Immature natural killer cell (primary cell): ENCODE results near the gene EIF4G3. TPM values are rescaled to one million over a fixed set of nuclear protein-coding genes. Genes with fewer than 3 reads are reported as not detected.
"Not testable (repeated sequence)": the region's sequence is repeated elsewhere in the genome, so short reads cannot be mapped to it uniquely, and the experiment has no call there.

Source experiments
- DNase-seq, 3 donors: peaks; one replicate each; pipeline ENCODE4 v3.0.0; 2022; ENCODE audit warnings: mixed read lengths in 1 of 3
- H3K27ac Mint-ChIP-seq, 6 donors: one replicate each; pipeline ENCODE4 v1.8.0; 2020; ENCODE audit warnings: mixed read lengths in 6 of 6, mild to moderate bottlenecking in 5 of 6, inconsistent platforms in 4 of 6, moderate library complexity in 3 of 6
- H3K27me3 Mint-ChIP-seq, 3 donors: one replicate each; pipeline ENCODE4 v1.8.0; 2020 to 2021; ENCODE audit warnings: low read depth in 3 of 3, mild to moderate bottlenecking in 3 of 3, mixed read lengths in 3 of 3, moderate library complexity in 3 of 3, inconsistent platforms in 1 of 3
- H3K36me3 Mint-ChIP-seq, 3 donors: one replicate each; pipeline ENCODE4 v1.8.0; 2020; ENCODE audit warnings: mixed read lengths in 3 of 3, inconsistent platforms in 2 of 3, mild to moderate bottlenecking in 2 of 3
- H3K4me1 Mint-ChIP-seq, 2 donors: one replicate each; pipeline ENCODE4 v1.8.0; 2020; ENCODE audit warnings: inconsistent platforms in 2 of 2, mild to moderate bottlenecking in 2 of 2, mixed read lengths in 2 of 2, moderate library complexity in 1 of 2
- H3K4me3 Mint-ChIP-seq, 5 donors: one replicate each; pipeline ENCODE4 v1.8.0; 2020; ENCODE audit warnings: mild to moderate bottlenecking in 5 of 5, mixed read lengths in 5 of 5, inconsistent platforms in 3 of 5, moderate library complexity in 3 of 5
- H3K9me3 Mint-ChIP-seq, 6 donors: one replicate each; pipeline ENCODE4 v1.8.0; 2020; ENCODE audit warnings: mild to moderate bottlenecking in 6 of 6, mixed read lengths in 6 of 6, inconsistent platforms in 4 of 6, moderate library complexity in 3 of 6
- polyA plus RNA-seq, 3 donors: library from polyadenylated mRNA; unstranded; fragments of 300-500 nt; fragmentation: Illumina TruSeq; gene quantifications; one replicate each; pipeline ENCODE4 v1.2.3, GENCODE V29; 2021

Gene EIF4G3
- polyA plus RNA-seq, 3 donors from 2014 or later: 7.4 to 21.6 (median 17.9) TPM

DNA sequence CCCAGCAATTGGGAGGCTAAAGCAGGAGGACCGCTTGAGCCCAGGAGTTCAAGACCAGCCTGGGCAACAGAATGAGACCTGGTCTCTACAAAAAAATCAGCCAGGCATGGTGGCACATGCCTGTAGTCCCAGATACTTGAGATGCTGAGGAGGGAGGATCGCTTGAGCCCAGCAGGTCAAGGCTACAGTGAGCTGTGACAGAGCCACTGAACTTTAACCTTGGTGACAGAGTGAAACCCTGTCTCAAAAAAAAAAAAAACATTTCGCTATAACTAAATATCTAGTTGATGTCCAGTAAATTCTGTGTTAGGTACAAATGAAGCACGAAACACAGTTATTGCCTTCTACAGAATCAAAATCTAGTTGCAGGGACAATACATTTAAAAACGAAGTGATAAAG, 293.9 kb downstream of the EIF4G3 start:
- Mint-ChIP-seq H3K36me3 (peaks cover 18 to 30% (median 20%) of the 10 kb centered on the region in 3 donors), H3K4me3 (no peak overlapping the region), H3K27ac (no peak overlapping the region), H3K9me3 (no peaks in the 10 kb centered on the region), H3K4me1 (no peaks in the 10 kb centered on the region), H3K27me3 (no peaks in the 10 kb centered on the region)
- no peak for DNase-seq

DNA sequence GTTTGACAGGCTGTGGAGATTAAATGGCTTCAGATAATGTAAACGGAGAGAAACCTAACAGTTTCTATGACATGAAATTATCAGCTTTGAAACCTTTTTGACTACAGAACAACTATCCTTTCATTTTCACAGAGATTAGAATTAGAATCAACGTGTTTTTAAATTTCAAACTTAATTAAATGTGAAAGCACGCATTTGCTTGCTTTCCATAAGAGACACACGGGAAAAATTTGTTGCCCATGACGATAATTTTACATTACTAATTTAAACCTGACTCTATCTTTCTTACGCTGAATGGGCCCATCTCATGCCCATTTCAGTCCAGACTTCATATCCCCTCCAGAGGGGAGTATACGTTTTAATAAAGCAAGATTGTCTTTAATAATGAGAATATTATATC, 297.9 kb downstream of the EIF4G3 start:
- Mint-ChIP-seq H3K4me1 (no peaks in the 10 kb centered on the region), H3K27me3 (no peaks in the 10 kb centered on the region), H3K36me3 (peaks cover 23 to 32% (median 30%) of the 10 kb centered on the region in 3 donors), H3K27ac (no peak overlapping the region), H3K4me3 (no peak overlapping the region), H3K9me3 (no peaks in the 10 kb centered on the region)
- DNase-seq: no peak

DNA sequence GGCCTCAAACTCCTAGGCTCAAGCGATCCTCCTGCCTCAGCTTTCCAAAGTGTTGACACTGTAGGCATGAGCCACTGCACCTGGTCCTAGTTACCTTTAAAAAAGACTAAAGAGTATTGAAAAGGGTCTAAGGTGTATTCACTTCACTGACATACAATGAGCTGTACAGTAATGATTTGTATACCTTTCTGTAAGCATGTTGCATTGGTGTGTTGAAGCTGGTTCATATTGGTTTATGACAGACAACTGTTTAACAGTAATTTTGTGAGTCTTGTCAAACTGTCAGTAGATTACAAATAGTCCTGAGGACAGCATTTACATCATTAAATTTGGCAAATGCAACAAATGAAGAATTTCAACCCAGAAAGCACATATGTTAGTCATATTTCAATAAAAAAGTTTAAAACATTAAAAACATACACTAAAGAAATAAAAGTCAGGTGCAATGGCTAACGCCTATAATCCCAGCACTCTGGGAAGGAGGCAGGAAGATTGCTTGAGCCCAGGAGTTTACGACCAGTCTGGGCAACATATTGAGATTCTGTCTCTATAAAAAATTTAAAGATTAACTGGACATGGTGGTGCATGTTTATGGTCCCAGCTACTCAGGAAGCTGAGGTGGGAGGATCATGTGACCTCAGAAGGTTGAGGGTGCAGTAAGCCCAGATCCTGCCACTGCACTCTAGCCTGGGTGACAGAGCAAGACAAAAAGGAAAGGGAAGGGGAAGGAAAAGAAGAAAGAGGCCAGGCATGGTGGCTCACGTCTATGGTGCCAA, 301.3 kb downstream of the EIF4G3 start:
- no peaks in the 10 kb centered on the region for H3K27me3 Mint-ChIP-seq
- DNase-seq: no peak
- H3K36me3 Mint-ChIP-seq: peaks cover 18 to 32% (median 29%) of the 10 kb centered on the region in 3 donors
- no peak overlapping the region for H3K4me3 Mint-ChIP-seq
- H3K27ac Mint-ChIP-seq: peak overlapping the region in 1 of 6 donors; percentile 58
- H3K4me1 Mint-ChIP-seq: peaks cover 0 to 5% of the 10 kb centered on the region in 2 donors
- no peaks in the 10 kb centered on the region for H3K9me3 Mint-ChIP-seq

- Mint-ChIP-seq H3K4me3 (no peak overlapping the region), H3K36me3 (peaks cover 8 to 23% (median 22%) of the 10 kb centered on the region in 3 donors), H3K4me1 (peaks cover 0 to 5% of the 10 kb centered on the region in 2 donors), H3K27ac (peak overlapping the region in 1 of 6 donors; percentile 11), H3K27me3 (no peaks in the 10 kb centered on the region), H3K9me3 (no peaks in the 10 kb centered on the region)
- DNase-seq: no peak
Observed at GRCh38 chr1:20873311-20873710, 303.4 kb downstream of the EIF4G3 start.

DNA sequence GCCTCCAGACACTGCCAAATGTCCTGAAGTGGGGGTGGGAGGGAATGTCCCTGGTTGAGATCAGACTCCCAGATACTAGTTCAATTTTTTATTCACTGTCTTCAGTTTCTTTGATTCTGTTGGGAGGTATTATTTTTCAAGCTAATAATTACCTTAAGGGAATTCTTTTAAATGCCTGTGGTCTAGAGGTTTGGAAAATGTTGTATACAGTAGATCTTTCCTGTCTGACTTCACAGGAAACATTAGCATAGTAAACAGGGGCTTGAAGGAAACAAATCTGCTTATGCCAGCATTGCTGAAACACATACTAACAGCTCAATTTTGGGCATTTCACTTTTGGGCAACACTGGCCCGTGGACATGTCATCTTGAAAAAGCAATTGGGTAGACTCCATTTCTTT, 305.3 kb downstream of the EIF4G3 start:
- no peak for DNase-seq
- Mint-ChIP-seq H3K4me1 (peaks cover 0 to 5% of the 10 kb centered on the region in 2 donors), H3K36me3 (peaks cover 6 to 20% (median 19%) of the 10 kb centered on the region in 3 donors), H3K9me3 (no peaks in the 10 kb centered on the region), H3K27ac (no peak overlapping the region), H3K27me3 (no peaks in the 10 kb centered on the region), H3K4me3 (no peak overlapping the region)

GRCh38 chr1:20870718-20871117, 306.0 kb downstream of the EIF4G3 start:
- H3K27me3 Mint-ChIP-seq: no peaks in the 10 kb centered on the region
- H3K9me3 Mint-ChIP-seq: no peaks in the 10 kb centered on the region
- DNase-seq: no peak
- no peak overlapping the region for H3K27ac Mint-ChIP-seq
- H3K4me1 Mint-ChIP-seq: peaks cover 0 to 5% of the 10 kb centered on the region in 2 donors
- peaks cover 6 to 20% (median 19%) of the 10 kb centered on the region in 3 donors for H3K36me3 Mint-ChIP-seq
- no peak overlapping the region for H3K4me3 Mint-ChIP-seq

DNA sequence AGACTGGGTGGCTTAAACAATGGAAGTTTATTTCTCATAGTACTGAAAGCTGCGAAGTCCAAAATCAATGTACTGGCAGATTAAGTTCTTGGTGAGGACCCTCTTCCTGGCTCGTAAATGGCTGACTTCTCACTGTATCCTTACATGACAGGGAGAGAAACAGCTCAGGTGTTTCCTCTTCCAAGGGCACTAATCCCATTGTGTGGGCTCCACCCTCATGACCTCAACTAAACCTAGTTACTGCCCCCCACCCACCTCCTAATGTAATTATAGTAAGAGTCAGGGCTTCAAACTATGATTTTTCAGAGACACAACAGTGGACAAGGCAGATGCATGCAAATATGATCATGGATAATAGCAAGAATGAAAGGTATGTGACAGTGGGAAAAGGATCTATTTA, 308.4 kb downstream of the EIF4G3 start:
- Mint-ChIP-seq H3K4me1 (peaks cover 0 to 5% of the 10 kb centered on the region in 2 donors), H3K27me3 (no peaks in the 10 kb centered on the region), H3K4me3 (no peak overlapping the region), H3K27ac (no peak overlapping the region), H3K9me3 (no peaks in the 10 kb centered on the region), H3K36me3 (peaks cover 8 to 19% (median 16%) of the 10 kb centered on the region in 3 donors)
- no peak for DNase-seq

- no peaks in the 10 kb centered on the region for H3K27me3 Mint-ChIP-seq
- no peak overlapping the region for H3K4me3 Mint-ChIP-seq
- H3K4me1 Mint-ChIP-seq: peaks cover 0 to 1% of the 10 kb centered on the region in 2 donors
- H3K9me3 Mint-ChIP-seq: no peaks in the 10 kb centered on the region
- DNase-seq: no peak
- no peak overlapping the region for H3K27ac Mint-ChIP-seq
- peaks cover 8 to 16% (median 16%) of the 10 kb centered on the region in 3 donors for H3K36me3 Mint-ChIP-seq
Observed at GRCh38 chr1:20867847-20868246, 308.9 kb downstream of the EIF4G3 start.

DNA sequence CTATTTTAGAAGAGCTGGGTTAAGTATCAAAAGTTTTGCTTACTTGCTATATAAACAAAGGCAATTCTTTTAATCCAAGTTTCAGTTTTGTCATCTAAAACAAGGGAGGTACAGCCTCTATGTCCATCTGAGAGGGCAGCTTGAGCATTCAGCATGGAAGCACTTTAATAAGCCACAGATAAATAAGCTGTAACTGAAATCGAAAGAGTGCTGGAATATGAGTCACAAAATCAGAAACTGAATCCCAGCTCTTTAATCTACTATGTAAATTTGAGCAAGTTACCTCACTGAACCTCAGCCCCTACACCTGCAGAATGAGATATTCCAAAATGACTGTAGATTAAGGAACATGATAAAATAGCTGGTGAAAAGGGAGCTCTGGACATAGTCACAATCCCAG, 309.6 kb downstream of the EIF4G3 start:
- no peak for DNase-seq
- H3K4me3 Mint-ChIP-seq: no peak overlapping the region
- no peak overlapping the region for H3K27ac Mint-ChIP-seq
- H3K36me3 Mint-ChIP-seq: peaks cover 8 to 16% (median 15%) of the 10 kb centered on the region in 3 donors
- H3K9me3 Mint-ChIP-seq: no peaks in the 10 kb centered on the region
- H3K4me1 Mint-ChIP-seq: no peaks in the 10 kb centered on the region
- H3K27me3 Mint-ChIP-seq: no peaks in the 10 kb centered on the region

- no peaks in the 10 kb centered on the region for H3K27me3 Mint-ChIP-seq
- H3K36me3 Mint-ChIP-seq: peaks cover 16 to 24% (median 23%) of the 10 kb centered on the region in 3 donors
- H3K4me1 Mint-ChIP-seq: no peaks in the 10 kb centered on the region
- no peaks in the 10 kb centered on the region for H3K9me3 Mint-ChIP-seq
- no peak overlapping the region for H3K4me3 Mint-ChIP-seq
- H3K27ac Mint-ChIP-seq: no peak overlapping the region
- DNase-seq: no peak
Observed at GRCh38 chr1:20865001-20865400, 311.7 kb downstream of the EIF4G3 start.

GRCh38 chr1:20854529-20854928, 322.2 kb downstream of the EIF4G3 start:
- no peaks in the 10 kb centered on the region for H3K9me3 Mint-ChIP-seq
- H3K36me3 Mint-ChIP-seq: peaks cover 33 to 61% (median 41%) of the 10 kb centered on the region in 3 donors
- no peaks in the 10 kb centered on the region for H3K4me1 Mint-ChIP-seq
- no peak overlapping the region for H3K27ac Mint-ChIP-seq
- no peak overlapping the region for H3K4me3 Mint-ChIP-seq
- no peak for DNase-seq
- H3K27me3 Mint-ChIP-seq: peaks cover 0 to 2% (median 0%) of the 10 kb centered on the region in 3 donors

DNA sequence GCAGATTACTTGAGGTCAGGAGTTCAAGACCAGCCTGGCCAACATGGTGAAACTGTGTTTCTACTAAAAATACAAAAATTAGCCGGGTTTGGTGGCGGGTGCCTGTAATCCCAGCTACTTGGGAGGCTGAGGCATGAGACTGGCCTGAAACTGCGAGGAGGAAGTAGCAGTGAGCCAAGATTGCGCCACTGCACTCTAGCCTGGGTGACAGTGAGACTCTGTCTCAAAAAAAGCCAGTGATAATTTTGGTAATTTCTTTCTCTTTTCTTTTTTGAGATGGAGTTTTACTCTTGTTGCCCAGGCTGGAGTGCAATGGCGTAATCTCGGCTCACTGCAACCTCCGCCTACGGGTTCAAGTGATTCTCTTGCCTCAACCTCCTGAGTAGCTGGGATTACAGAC, 324.9 kb downstream of the EIF4G3 start:
- peaks cover 22 to 43% (median 32%) of the 10 kb centered on the region in 3 donors for H3K36me3 Mint-ChIP-seq
- not testable (repeated sequence) for H3K9me3 Mint-ChIP-seq, H3K4me1 Mint-ChIP-seq, DNase-seq, H3K27me3 Mint-ChIP-seq, H3K27ac Mint-ChIP-seq, H3K4me3 Mint-ChIP-seq

DNA sequence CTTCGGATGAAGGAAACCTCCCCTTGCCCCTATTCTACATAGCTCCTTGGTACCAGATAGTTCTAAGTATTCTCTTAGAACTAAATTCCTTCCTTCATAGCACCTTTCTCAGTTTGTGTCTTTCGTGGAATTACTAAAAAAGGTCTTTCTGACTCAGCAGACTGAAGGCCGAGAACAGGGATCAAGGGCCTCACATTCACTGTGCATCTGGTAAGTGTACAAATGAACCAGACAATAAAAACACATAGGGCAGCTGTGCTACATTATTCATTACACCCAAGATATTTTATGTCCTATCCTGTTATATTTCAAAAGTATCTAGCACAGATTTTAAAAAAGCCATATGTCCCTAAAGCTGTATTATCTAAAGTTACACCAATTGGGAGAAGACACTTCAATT, 326.7 kb downstream of the EIF4G3 start:
- no peaks in the 10 kb centered on the region for H3K9me3 Mint-ChIP-seq
- DNase-seq: no peak
- no peaks in the 10 kb centered on the region for H3K4me1 Mint-ChIP-seq
- no peak overlapping the region for H3K4me3 Mint-ChIP-seq
- H3K27me3 Mint-ChIP-seq: peaks cover 0 to 2% (median 0%) of the 10 kb centered on the region in 3 donors
- peaks cover 27 to 47% (median 32%) of the 10 kb centered on the region in 3 donors for H3K36me3 Mint-ChIP-seq
- H3K27ac Mint-ChIP-seq: peak overlapping the region in 1 of 6 donors; percentile 34

DNA sequence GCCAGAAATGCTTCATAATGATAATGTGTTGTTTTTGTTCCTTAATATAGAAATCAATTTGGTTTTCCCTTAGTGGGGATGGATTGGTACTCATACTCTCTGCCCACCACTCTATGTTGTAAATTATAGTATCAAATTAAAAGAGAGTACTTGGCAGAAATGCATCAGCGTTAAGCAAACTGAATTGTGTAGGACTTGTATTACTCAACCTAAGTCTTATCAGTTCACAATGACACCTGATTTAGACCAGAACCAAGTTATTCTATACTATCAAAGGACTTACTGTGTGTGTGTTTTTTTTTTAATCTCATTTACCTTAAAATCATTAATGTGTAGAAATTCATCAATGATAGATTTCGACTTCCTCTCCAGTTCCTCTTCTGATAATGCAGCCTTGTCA, 327.6 kb downstream of the EIF4G3 start:
- Mint-ChIP-seq H3K4me1 (no peaks in the 10 kb centered on the region), H3K36me3 (peaks cover 30 to 52% (median 32%) of the 10 kb centered on the region in 3 donors), H3K4me3 (no peak overlapping the region), H3K9me3 (no peaks in the 10 kb centered on the region), H3K27me3 (peaks cover 0 to 5% (median 2%) of the 10 kb centered on the region in 3 donors), H3K27ac (no peak overlapping the region)
- no peak for DNase-seq

DNA sequence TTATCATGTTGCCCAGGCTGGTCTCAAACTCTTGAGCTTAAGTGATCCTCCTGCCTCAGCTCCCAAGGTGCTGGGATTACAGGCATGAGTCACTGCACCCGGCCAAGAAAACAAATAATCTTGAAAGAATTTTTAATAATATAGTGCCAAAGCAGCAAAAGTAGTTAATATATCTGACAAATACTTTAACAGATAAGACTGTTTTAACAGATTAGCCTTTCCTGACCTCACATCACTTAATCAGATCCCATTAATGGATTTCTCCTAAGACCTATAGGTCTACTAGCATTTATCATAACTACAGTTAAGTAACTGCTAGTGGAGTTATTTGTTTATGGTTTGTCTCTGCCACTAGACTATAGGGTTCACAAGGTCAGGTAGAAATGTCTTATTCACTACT, 328.5 kb downstream of the EIF4G3 start:
- H3K36me3 Mint-ChIP-seq: peaks cover 30 to 48% (median 34%) of the 10 kb centered on the region in 3 donors

More for the DNA sequence above, 328.5 kb downstream of the EIF4G3 start:
- Mint-ChIP-seq H3K9me3 (no peaks in the 10 kb centered on the region), H3K4me3 (no peak overlapping the region), H3K27ac (no peak overlapping the region), H3K4me1 (no peaks in the 10 kb centered on the region), H3K27me3 (peaks cover 0 to 5% (median 2%) of the 10 kb centered on the region in 3 donors)
- DNase-seq: no peak
